ENCODE results near the gene ITGA2. TPM values are rescaled to one million over a fixed set of nuclear protein-coding genes. Genes with fewer than 3 reads are reported as not detected.

ITGA2 gene
- total RNA-seq, 1 donor from 2014 or later: 0.07 TPM

DNA sequence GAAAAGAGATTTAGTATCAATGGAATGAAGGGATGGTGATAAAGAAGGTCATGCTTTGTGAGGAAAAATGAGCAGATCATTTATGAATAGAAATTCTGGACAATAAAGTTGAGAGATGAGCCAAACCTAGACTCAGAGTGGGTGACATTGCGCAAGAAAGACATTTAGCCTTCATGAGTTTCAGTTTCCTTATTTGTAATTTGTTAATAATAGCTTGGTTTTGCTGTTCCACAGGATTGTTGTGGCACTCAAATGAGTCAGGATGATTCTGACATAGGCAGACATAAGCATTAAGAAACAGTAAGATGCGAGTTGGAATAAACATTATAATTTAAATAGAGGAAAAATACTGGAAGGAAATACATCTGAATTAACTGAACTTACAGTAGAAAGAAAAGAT is 34.8 kb downstream of the ITGA2 start:
- no peak for TF ChIP-seq CTCF (IDR thresholded peaks at IDR 0.05)
- no peak for DNase-seq
- no peaks in the 10 kb centered on the region for H3K9me3 Mint-ChIP-seq
- intact Hi-C loops (cut with micrococcal nuclease): no loop called here
- no peak overlapping the region for H3K4me3 Mint-ChIP-seq
- no peaks in the 10 kb centered on the region for H3K27me3 Mint-ChIP-seq
- no peaks in the 10 kb centered on the region for H3K36me3 Mint-ChIP-seq (ENCODE audit: low read depth)
- ATAC-seq (ENCODE audit: low read depth): no peak
- H3K27ac Mint-ChIP-seq: no peak overlapping the region
- ChIA-PET POLR2A (no interaction called here), CTCF (no interaction called here)
- H3K4me1 Mint-ChIP-seq: no peaks in the 10 kb centered on the region

DNA sequence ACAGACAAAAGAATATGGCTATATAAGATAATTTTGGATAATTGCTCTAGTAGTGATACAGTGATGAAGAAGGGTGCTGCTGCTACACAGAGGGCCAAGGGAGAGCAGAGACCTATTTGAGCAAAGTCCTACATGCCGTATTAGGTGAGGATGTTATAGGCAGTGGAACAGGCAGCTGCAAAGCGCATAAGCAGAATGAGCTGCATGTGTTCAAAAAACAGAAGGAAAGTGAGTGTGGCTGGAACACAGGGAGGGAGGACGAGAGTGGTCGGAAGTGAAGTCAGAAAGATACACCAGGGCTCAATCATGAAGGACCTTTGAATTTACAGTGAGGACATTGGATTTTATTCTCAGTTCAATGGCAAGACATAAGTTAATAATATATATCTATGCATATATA is 35.4 kb downstream of the ITGA2 start:
- no peaks in the 10 kb centered on the region for H3K27me3 Mint-ChIP-seq
- no peak for ATAC-seq (ENCODE audit: low read depth)
- POLR2A ChIA-PET: no interaction called here

GRCh38 chr5:53025487-53025886 is 36.3 kb downstream of the ITGA2 start:
- Mint-ChIP-seq H3K36me3 (ENCODE audit: low read depth) (no peaks in the 10 kb centered on the region), H3K4me1 (no peaks in the 10 kb centered on the region), H3K4me3 (no peak overlapping the region), H3K27me3 (no peaks in the 10 kb centered on the region), H3K9me3 (no peaks in the 10 kb centered on the region), H3K27ac (no peak overlapping the region)
- DNase-seq (no peak), ATAC-seq (ENCODE audit: low read depth) (no peak)
- intact Hi-C loops (cut with micrococcal nuclease): no loop called here
- no peak for TF ChIP-seq CTCF (IDR thresholded peaks at IDR 0.05)
- CTCF ChIA-PET: no interaction called here
- POLR2A ChIA-PET: no interaction called here

More for the DNA sequence above, 35.4 kb downstream of the ITGA2 start:
- Mint-ChIP-seq H3K4me3 (no peak overlapping the region), H3K9me3 (no peaks in the 10 kb centered on the region), H3K4me1 (no peaks in the 10 kb centered on the region), H3K27ac (no peak overlapping the region), H3K36me3 (ENCODE audit: low read depth) (no peaks in the 10 kb centered on the region)
- CTCF ChIA-PET: no interaction called here
- no peak for TF ChIP-seq CTCF (IDR thresholded peaks at IDR 0.05)
- intact Hi-C loops (cut with micrococcal nuclease): no loop called here
- DNase-seq: no peak

GRCh38 chr5:53027913-53028312 is 38.8 kb downstream of the ITGA2 start:
- H3K9me3 Mint-ChIP-seq: no peaks in the 10 kb centered on the region
- H3K4me1 Mint-ChIP-seq: no peaks in the 10 kb centered on the region
- intact Hi-C loops (cut with micrococcal nuclease): no loop called here
- H3K36me3 Mint-ChIP-seq (ENCODE audit: low read depth): no peaks in the 10 kb centered on the region
- POLR2A ChIA-PET: no interaction called here
- no peak overlapping the region for H3K27ac Mint-ChIP-seq
- CTCF ChIA-PET: no interaction called here
- DNase-seq: no peak
- no peak for TF ChIP-seq CTCF (IDR thresholded peaks at IDR 0.05)
- no peaks in the 10 kb centered on the region for H3K27me3 Mint-ChIP-seq
- no peak for ATAC-seq (ENCODE audit: low read depth)
- H3K4me3 Mint-ChIP-seq: no peak overlapping the region

- Mint-ChIP-seq H3K36me3 (ENCODE audit: low read depth) (no peaks in the 10 kb centered on the region), H3K4me3 (no peak overlapping the region), H3K27me3 (no peaks in the 10 kb centered on the region), H3K27ac (no peak overlapping the region), H3K4me1 (no peaks in the 10 kb centered on the region), H3K9me3 (no peaks in the 10 kb centered on the region)
- POLR2A ChIA-PET: no interaction called here
- CTCF ChIA-PET: no interaction called here
- ATAC-seq (ENCODE audit: low read depth): no peak
- DNase-seq: no peak
- no peak for TF ChIP-seq CTCF (IDR thresholded peaks at IDR 0.05)
- intact Hi-C loops (cut with micrococcal nuclease): no loop called here
Measured at GRCh38 chr5:53029608-53030007, 40.5 kb downstream of the ITGA2 start.

Measured in activated B cell treated with CpG ODN at 0.5 μM for 24 hours (primary cell).